Stimulated activated CD4-positive, alpha-beta T cell treated with anti-CD3 and anti-CD28 coated beads, Interleukin-1b, Interleukin-23, amount 100 ng/mL, for 24 hours (primary cell): ENCODE results near the gene GARIN5B.
"Not testable (repeated sequence)": the region's sequence is repeated elsewhere in the genome, so short reads cannot be mapped to it uniquely, and the experiment has no call there.

Experiments used
- DNase-seq, 4 experiments: peaks; one replicate each; pipeline ENCODE4 v3.0.0-alpha.2; 2020; ENCODE audit warnings: low read depth in 4 of 4, low spot score in 1 of 4

The GARIN5B gene

DNA sequence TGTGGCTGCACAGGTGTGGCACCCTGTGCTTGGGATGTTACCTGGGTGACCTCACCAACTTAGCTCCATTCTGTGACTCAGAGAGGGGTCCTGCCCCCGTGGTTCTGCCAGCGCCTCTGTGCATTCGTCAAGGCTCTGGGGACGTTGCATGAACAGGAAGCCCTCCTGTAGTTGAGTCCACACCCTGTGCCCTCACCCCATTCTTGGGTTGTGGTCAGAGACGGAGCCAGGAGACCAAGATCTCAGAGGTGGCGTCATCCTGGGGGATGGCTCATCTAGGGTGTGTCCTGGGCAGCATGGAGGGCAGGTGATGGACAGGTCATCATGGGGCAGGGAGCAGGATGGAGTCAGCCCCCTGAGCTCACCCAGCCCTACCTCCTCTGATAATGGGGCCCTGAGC is 11.0 kb downstream of the GARIN5B start:
- no peak for DNase-seq

DNA sequence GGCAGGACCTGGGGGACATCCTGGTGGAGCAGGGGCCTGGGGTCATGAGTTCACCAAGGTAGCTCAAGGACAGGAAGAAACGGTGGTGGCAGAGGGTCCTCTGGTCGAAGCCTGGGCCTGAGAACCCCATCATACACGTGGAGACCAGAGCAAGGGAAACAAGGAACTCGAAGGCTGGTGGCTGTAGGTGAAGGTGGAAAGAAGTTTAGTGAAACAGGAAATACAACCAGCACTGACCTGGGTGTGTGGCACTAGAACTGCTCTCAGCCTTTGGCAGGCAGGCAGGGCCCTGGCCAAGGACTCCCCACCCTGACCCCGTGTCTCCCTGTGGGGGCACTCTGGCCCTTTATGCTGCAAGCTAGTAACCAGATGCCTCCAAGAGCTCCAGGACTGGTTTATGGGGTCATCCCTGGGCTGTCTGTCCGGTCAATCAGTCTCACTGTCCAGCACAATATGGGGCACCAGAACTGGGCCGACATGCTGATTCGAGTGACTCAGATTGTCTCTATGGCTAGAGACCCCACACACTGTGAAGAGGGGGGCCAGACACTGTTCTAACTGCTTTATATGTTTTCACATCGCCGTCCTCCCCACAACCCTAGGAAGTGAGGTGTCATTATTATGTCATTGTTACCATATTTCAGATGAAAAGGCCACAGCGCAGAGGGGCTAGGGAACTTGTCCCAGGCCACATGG is 12.3 kb downstream of the GARIN5B start:
- DNase-seq = no peak

DNA sequence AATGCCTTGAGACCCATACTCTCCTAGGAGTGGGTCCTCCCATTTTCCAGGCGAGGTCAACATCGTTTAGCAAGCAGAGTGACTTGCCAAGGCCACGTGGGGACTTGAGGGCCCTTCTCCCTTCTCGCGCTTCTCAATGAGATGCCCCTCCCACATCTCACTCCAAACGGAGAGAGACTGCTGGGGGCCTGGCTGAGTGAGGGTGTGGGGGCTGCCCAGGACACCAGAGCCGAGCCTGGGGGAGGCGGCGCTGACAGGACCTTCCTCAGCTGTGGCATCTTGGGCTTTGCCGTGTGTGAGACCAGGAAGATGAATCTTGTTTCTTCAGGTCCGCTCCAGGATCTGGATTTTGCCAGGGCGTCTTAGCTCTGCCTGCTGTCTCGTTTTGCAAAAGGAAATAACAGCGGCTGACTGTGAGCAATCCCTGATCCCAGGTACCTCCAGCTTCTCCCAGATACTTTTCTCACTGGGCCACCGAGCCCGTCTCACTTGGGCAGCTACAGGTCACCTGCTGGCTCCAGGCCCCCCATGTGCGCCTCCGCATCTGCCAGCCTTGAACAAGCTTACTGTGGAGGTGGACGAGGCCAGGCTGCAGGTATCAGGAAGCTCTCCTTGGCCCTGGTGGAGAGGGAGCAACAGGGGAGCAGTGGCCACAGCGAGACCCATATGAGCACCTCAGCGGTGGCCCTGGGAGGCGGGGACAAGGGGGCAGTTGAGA is 14.6 kb downstream of the GARIN5B start:
- no peak for DNase-seq

DNA sequence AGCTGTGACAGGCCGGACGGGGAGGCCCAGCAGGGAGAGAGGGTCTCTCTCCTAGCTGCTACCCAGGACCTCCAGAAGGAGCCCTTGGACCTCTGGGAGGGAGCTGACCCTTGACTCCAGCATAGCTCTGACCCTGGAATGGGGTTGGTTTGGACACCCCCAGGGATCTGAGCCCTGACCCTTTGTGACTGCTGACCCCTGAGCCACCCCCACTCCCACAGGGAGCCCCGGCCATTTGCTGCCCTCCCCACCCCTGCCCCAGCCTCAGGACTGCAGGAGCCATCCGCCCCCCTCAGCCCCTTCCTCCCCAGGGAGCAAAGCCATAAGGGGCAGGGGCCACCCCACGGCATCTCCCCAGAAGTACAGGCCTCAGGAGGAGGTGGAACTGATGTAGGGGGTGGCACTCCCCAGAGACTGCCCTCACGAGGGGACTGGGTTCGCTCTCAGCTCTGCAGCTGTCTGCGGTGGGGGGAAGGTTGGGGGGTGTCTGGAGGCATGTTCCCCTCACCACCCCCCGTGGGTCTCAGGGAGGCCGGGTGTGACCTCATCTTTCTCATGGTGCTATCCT is 15.5 kb downstream of the GARIN5B start:
- no peak for DNase-seq

DNA sequence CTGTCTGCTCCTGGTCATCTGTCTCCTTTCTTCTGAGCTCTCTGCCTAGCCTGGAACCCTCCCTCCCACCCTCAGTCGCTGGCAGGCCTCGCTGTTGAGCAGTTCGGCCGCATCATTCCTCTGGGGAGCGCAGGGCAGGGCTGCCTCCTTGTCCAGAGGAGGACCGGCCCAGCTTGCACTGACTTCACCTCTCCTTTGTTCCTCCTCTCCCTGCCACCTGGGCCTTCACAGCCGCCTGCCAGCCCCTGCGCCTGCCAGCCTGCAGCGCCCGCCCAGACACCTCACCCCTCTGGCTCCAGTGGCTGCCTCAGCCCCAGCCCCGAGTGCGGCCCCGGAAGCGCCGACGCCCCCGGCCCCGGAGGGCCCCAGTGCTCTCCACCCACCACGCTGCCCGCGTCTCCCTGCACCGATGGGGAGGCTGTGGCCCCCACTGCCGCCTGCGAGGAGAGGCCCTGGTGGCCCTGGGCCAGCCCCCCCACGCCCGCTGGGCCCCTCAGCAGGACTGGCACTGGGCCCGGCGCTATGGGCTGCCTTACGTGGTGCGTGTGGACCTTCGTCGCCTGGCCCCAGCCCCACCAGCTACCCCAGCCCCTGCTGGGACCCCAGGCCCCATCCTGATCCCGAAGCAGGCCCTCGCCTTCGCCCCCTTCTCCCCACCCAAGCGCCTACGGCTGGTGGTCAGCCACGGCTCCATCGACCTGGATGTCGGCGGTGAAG is 16.2 kb downstream of the GARIN5B start:
- DNase-seq = no peak

DNA sequence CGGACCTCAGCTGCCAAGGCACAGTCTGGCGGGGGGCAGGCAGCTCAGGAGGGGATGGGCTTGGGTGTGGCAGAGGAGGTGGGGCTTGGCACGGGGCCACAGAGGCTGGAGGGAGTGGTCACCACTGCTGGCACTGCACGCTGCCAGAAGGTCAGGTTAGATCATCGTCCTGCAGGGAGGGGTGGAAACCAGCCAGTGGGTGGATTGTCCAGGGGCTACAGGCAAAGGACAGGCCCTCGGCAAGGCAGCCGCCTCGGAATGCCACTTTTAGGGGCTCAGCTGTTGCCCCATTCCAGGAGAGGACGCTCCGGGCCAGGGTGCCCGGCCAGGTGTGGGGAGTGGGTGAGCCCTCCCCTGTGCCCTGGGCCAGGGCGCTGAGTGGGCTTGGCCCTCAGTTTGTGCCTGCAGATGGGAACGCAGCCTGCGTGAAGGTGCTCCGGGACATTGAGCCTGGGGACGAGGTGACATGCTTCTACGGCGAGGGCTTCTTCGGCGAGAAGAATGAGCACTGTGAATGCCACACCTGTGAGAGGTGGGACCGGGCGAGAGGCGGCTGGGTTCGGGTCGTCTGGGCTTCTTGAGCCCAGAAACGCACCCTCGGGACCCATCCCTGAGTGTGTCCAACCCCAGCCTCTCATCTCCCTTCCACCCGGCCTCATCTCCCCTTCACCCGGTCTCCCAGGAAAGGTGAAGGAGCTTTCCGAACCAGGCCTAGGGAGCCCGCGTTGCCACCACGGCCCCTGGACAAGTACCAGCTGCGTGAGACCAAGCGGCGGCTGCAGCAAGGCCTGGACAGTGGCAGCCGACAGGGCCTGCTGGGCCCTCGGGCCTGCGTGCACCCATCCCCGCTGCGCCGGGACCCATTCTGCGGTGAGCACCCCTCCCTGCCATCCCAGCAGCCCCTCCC is 17.0 kb downstream of the GARIN5B start:
- DNase-seq = no peak

DNA sequence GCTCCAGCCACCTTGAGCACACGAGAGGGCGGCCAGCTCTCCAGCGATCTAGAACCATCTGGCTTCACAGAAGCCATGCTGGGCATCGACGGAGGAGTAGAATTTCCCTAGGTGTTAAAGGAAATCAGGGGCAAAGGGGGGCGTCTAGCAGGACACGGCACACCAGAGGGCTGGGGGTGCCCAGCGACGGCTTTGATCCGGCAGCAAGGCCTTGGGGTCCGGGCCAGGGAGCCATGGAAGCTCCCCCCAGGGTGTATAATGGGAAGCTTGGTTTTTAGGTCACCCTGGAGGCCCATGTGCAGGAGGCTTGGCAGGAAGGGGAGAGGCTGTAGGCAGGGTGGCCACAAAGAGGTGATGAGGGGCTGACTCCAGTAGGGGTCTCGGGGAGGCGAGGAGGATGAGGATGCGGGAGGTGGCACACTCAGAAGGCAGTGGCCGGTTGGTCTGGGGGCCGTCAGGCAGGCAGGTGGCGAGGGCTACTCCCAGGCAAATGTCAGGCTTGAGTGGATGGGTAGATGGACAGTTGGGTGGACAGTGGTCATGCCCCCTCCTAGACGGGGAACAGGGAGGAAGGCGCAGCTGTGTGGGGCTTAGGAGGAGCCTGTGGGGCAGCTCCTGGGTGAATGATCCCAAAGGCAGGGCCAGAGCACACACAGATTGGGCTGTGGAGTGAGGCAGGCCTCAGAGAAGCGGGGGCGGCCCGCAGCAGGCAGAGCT is 17.8 kb downstream of the GARIN5B start:
- no peak for DNase-seq

DNA sequence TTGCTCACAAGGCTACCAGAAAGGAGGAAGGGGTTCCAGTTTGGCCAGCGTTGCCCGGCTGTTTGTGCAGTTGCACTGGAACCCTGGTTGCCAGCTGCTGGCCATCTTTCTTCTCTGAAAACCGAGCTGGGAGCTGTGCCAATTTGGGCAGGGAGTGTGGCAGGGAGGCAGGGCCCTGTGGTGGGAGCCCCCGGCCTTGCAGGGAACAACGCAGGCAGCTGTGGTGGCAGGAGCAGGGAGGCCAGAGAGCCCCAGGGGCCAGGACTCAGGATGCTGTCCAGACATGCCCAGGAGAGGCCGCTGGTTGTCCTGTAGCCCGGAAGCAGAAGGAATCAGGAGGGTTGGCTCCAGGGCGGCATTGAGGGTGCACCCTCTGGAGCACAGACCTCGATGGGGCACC is 18.6 kb downstream of the GARIN5B start:
- DNase-seq = no peak

DNA sequence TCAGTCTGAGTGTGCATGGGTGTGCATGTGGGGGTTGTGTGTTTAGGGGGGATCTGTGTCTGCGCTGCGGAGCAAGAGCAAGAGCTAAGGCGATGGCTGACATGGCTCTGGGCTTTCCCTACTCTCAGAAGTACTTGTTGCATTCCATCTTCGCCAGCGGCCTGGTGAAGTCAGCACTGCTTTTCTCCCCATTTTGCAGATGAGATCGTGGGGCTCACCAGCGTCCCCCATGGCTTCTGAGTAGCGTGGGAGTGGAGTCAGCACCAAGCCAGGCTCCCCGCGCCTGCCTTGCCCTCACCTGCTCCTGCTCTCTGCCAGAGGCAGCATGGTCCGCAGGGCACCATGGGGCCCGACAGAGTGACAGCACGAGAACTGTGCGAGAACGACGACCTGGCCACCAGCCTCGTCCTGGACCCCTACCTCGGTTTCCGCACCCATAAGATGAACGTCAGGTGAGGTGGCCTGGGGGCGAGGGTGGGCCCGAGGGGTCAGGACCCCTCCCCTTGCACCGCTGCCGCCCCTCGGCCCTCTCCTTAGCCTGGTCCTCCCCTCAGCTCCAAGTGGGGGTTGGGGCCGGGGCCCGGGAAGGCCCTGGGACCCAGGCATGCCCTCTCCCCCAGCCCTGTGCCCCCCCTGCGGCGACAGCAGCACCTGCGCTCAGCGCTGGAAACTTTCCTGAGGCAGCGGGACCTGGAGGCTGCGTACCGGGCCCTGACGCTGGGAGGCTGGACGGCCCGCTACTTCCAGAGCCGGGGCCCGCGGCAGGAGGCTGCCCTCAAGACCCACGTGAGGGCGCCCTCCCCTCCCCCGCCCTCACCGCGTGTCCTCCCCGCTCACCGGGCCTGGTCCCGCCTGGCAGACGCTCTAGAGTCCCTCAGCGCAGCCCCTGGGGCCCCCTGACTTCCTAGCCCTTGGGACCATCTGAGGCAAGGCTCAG is 21.2 kb downstream of the GARIN5B start:
- DNase-seq = no peak

DNA sequence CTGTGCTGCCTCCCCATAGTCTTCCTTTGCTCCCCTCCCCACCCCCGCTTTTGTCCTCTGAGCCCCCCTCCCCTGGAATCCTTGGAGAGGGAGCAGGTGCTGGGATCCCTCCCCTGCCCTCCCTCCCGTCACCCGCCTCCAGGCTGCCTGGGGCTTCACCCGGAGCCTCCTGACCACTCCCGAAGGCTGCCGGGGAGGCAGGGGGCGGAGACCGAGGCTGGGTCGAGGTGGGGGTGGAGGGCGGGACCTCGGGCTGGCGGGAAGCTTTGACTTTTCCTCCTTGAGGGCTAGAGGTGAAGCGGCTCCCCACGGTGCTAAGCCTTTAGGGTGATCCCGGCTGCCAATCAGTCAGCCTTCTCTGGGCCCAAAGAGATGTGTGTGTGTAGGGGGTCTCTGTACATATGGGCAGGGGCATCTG is 21.9 kb downstream of the GARIN5B start:
- DNase-seq = peak; percentile 18 to 72 (median 37)

DNA sequence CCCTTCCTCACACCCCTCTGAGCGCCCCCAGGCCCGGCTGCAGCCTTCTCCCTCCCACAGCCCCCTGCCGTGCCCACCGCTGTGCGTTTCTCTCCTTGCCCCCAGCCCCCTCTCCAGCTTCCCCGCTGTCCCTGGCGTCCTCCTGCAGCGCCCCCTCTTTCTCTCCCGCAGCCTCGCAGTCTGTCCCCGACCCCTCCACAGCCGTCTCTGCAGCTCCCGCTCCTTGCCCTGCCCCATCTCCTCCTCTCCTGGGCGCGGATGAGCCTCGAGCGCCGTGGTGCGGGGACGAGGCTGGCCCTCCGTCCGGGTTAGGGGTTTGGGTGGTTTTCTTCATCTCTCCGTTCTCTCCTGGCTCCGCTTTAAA is 22.3 kb downstream of the GARIN5B start:
- DNase-seq = no peak

DNA sequence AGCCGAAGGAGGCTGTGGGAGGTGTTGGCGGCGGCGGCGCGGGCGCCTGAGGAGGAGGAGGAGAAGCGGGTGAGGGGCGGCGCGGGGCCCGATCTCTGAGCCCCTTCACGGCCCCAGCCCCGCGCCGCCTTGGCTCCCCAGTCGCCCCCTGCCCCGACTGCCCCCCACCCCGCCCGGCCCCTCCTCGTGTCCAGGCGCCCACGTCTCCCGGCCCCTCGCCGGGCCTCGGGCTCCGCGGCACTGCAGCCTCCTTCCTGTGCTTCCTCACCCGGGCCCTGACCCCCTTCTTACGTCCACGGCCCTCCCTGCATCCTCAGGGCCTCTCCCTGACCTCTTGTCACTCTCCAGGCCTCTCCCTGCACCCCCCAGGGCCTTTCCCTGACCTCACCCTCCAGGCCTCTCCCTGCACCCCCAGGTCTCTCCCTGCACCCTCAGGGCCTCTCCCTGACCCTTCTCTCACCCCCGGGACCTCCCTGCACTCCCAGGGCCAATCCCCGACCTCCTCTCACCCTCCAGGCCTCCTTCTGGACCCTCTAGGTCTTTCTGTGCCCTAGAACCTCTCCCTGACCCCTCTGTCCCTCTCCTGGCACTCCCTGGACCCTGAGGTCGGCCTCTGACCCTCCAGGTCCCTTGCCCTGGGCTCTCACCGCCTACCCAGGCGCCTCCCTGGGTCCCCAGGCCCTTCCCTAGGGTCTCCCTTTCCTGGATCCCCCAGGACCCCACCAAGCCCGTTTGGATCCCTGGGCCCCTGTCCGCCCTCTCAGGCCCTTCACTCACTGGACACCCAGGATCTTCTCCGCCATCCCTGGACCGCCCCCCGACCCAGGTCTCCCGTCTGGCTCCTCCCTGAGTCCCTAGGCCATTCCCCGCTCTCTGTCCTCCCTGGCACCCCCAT is 22.9 kb downstream of the GARIN5B start:
- no peak for DNase-seq

DNA sequence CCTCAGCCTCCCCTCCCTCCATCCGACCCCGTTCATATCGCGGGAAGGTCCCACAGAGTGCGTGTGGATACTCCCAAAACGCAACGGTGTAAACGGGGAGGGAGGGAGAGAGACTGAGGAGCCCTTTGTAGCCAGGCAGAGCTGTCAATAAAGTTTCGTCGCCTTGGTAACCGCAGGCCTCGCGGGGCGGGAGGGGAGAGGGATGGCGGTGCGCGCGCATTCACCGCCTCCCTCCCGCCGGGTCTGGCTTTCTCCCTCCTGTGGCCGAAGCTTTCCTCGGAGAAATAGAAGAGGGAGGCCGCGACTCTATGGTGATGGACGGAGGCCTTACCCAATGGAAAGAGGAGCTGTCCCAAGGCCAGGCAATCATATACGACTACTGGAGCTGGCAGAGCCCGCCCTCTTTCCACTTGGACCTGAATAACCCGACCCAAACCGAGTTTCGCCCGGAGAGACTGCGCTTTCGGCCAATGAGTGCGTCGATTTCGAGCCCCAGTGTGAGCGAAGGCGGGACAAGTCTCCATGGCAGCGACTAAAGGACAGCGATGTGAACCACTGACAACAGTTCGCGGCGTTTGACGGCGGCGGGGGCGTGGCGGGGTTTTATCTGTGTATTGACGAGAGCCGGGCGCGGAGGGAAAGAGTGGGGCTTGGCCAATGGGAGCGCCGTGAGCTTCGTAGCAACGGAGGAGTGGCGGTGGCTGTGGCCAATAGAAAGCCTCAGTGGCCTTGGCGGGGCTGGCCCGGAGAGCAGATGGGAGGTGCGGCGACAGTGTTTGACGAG is 23.8 kb downstream of the GARIN5B start, which contains the start of gene KMT5C:
KMT5C (plus strand) TSS at position 772 of the 784 bp plus-strand sequence. CDS start 2,061 bp downstream, outside the sequence.
- peak; percentile 100 for DNase-seq

DNA sequence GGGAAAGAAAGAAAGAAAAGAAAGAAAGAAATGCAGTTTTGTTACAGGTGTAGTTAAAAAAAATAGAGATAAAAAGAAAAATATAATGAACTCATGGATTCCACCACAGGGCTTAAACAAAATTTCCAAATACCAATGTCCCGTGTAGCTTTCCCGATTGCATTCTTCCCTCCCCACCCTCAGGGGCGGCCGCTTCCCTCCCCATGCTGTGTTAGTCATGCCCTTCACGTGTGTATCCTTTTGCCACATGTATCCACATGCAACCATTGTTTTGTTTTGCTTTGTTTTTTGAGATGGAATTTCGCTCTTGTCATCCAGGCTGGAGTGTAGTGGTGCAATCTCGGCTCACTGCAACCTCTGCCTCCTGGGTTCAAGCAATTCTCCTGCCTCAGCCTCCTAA is 27.0 kb downstream of the GARIN5B start:
- no peak for DNase-seq

DNA sequence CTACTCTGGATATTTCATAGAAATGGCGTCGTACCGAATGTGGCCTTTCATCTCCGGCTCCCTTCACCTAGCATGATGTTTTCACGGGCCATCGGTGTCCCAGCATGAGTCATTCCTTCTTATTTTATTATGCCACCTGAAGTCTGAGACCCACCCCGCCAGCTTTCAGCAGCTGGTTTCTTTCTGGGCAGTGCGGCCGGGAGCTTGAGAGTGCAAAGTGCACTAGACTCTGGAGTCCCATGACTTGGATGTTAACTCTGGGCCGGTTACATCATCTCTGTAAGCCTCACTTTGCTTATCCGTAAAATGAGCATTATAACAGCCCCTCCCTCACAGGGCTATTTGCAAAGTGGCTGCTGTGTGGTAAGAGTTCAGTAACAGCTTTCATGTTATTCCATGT is 29.2 kb downstream of the GARIN5B start:
- no peak for DNase-seq

DNA sequence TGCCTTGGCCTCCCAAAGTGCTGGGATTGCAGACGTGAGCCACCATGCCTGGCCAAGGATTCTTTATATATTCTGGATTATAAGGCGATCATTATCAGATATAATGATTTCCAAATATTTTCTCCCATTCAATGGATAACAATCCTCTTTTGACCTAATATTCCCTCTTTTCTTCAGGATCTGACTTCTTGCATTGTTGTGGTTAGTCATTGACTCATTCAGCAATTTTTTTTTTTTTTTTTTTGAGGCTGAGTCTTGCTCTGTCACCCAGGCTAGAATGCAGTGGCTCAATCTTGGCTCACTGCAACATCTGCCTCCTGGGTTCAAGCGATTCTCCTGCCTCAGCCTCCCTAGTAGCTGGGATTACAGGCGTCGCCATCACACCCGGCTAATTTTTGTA is 33.3 kb downstream of the GARIN5B start:
- not testable (repeated sequence) for DNase-seq

DNA sequence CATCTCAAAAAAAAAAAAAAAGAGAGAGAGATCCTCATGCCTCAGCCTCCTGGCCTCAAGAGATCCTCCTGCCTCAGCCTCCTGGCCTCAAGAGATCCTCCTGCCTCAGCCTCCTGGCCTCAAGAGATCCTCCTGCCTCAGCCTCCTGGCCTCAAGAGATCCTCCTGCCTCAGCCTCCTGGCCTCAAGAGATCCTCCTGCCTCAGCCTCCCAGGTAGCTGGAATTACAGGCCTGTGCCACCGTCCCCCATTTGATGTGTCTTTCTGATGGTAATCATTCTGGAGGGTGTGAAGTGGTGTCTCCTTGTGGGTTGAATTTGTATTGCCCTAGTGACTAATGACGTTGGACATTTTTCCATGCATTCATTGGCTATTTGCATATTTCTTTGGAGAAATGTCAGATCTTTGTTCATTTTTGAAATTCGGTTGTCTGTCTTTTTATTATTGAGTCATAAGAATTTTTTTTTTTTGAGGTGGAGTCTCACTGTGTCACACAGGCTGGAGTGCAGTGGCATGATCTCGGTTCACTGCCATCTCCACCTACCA is 34.2 kb downstream of the GARIN5B start:
- not testable (repeated sequence) for DNase-seq
